Spleen (tissue), 11 donors: Measurements from ENCODE around the gene BAIAP2L1. TPM values are rescaled to one million over a fixed set of nuclear protein-coding genes. Genes with fewer than 3 reads are reported as not detected.

Experiments
- DNase-seq: peaks from one replicate; pipeline ENCODE4 v3.0.0-alpha.2; 2020
- H3K27ac ChIP-seq, 8 donors: fragments of 200-600 bp; sonication (generic) in 7 of 8; 1 replicate in 4 of 8; 2 replicates in 4 of 8; pipeline versions ENCODE4 v1.5.0 to v1.8.0; 2016 to 2021; ENCODE audit warnings: inconsistent platforms in 4 of 8, mild to moderate bottlenecking in 4 of 8, moderate library complexity in 1 of 8
- H3K27me3 ChIP-seq, 7 donors: fragments of 200-600 bp; sonication (generic) in 6 of 7; replicated peaks in 1 of 7; 1 replicate in 4 of 7; 2 replicates in 3 of 7; pipeline versions ENCODE4 v1.5.0 to v1.8.0; 2016 to 2021; ENCODE audit warnings: inconsistent platforms in 3 of 7, mild to moderate bottlenecking in 1 of 7
- H3K36me3 ChIP-seq, 6 donors: fragments of 200-600 bp; sonication (generic) in 5 of 6; 1 replicate in 4 of 6; 2 replicates in 2 of 6; pipeline versions ENCODE4 v1.5.0 to v1.8.0; 2016 to 2021; ENCODE audit warnings: inconsistent platforms in 2 of 6
- H3K4me1 ChIP-seq, 6 donors: fragments of 200-600 bp; sonication (generic) in 5 of 6; 1 replicate in 3 of 6; 2 replicates in 3 of 6; pipeline versions ENCODE4 v1.5.0 to v1.8.0; 2016 to 2021; ENCODE audit warnings: inconsistent platforms in 3 of 6
- H3K4me3 ChIP-seq, 8 donors: fragments of 200-600 bp; sonication (generic) in 7 of 8; 1 replicate in 4 of 8; 2 replicates in 4 of 8; pipeline versions ENCODE4 v1.5.0 to v1.8.0; 2016 to 2021; ENCODE audit warnings: inconsistent platforms in 4 of 8, mild to moderate bottlenecking in 4 of 8, moderate library complexity in 2 of 8
- H3K9me3 ChIP-seq, 8 donors: fragments of 200-600 bp; sonication (generic) in 7 of 8; 1 replicate in 4 of 8; 2 replicates in 4 of 8; pipeline versions ENCODE4 v1.5.0 to v1.8.0; 2016 to 2021; ENCODE audit warnings: inconsistent platforms in 4 of 8
- POLR2A ChIP-seq, 3 donors: fragments of 450-650 bp; IDR thresholded peaks; one replicate each; pipeline ENCODE4 v1.5.1; 2017; ENCODE audit warnings: antibody characterized with exemption in 3 of 3, mild to moderate bottlenecking in 1 of 3
- POLR2AphosphoS5 ChIP-seq, 3 donors: sonication (generic); formaldehyde crosslinking; IDR thresholded peaks; one replicate each; pipeline ENCODE4 v1.5.1; 2017; ENCODE audit warnings: antibody characterized with exemption in 3 of 3
- WGBS, 5 donors: extraction: QIAGEN DNeasy Blood & Tissue Kit in 3 of 5; methylation state at CpG; one replicate each; pipeline versions ENCODE4 v1.1.5 to v1.1.7; 2013 to 2018; 5-methylcytosine and 5-hydroxymethylcytosine counted together
- intact Hi-C: fragments of 100-400 bp; cut with DNase I; formaldehyde crosslinking; loops from one replicate; pipeline ENCODE4 v1.15.0; 2023; ENCODE audit warnings: low total_unique reads
- polyA plus RNA-seq, 3 donors: library from polyadenylated mRNA; stranded (reverse); fragments of 200-250 nt; gene quantifications; one replicate each; pipeline ENCODE4 v1.2.1, GENCODE V29; 2013
- total RNA-seq, 7 donors: library from RNA; depleted of rRNA in 3 of 7; stranded (reverse); fragments of >200 nt in 3 of 7; fragmentation: NEBNext Ultra II Directional in 4 of 7; extraction: Animal tissue kit (Norgen Biotek cat#: 25700) in 4 of 7; gene quantifications; one replicate each; pipeline versions ENCODE4 v1.1.0 to v1.2.1, GENCODE V29; 2016 to 2021
- TF ChIP-seq, protein P1 (sequence below), 11 experiments: fragments of 200-600 bp in 7 of 11; fragments of 450-650 bp in 4 of 11; sonication (generic) in 4 of 11; IDR thresholded peaks in 8 of 11; conservative IDR thresholded peaks in 3 of 11; 1 replicate in 7 of 11; 2 replicates in 4 of 11; pipeline versions ENCODE4 v1.4.0 to v1.8.0; 2016 to 2021; ENCODE audit warnings: antibody characterized with exemption in 11 of 11, inconsistent platforms in 4 of 11, mild to moderate bottlenecking in 1 of 11
- donor health status: healthy with polysubstance abuse.
- donor health status: DM: no; HTN: no; CAD: no; lungs with moderate emphysema.
- donor health status: DM: no; HTN: no; CAD: no.
- donor health status: Bipolar disorder and iron deficiency.
- donor health status: healthy.
- donor health status: DM: no; HTN: no; CAD: no.
- donor health status: DM: yes; HTN: yes; CAD: no.

The BAIAP2L1 gene
- total and polyA plus RNA-seq, 10 donors: 0.72 to 2.6 (median 1.5) TPM

DNA sequence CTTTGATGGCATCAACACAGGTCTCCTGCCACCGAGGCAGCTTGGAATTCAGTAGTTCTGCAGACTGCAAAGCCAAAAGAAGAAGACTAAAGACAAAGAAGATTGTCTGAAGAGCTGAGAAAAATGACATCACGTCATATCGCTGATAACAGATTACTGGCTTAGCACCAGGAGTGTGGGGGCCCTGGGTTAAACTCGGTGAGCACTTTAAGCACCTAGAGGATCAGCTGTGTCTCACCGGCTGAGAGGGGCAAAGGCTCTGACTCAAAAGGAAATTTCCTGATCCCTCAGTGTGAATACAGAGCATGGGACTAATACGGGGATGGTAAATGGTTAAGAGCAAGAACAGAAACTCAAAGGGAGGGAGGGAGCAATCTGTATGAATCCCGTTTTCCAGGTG is 88.7 kb downstream of the BAIAP2L1 start:
- H3K4me1 ChIP-seq: peaks cover 0 to 26% (median 8%) of the 10 kb centered on the region in 6 donors
- 71 to 90% (median 83%) methylated on average over 7 of the region's 7 CpGs for WGBS, 5 donors
- no peak overlapping the region for H3K4me3 ChIP-seq
- no peaks in the 10 kb centered on the region for H3K27me3 ChIP-seq
- intact Hi-C loops: no loop called here
- TF ChIP-seq POLR2AphosphoS5 (IDR thresholded peaks at IDR 0.05) (no peak), POLR2A (IDR thresholded peaks at IDR 0.05) (no peak)
- TF ChIP-seq, protein P1, sequence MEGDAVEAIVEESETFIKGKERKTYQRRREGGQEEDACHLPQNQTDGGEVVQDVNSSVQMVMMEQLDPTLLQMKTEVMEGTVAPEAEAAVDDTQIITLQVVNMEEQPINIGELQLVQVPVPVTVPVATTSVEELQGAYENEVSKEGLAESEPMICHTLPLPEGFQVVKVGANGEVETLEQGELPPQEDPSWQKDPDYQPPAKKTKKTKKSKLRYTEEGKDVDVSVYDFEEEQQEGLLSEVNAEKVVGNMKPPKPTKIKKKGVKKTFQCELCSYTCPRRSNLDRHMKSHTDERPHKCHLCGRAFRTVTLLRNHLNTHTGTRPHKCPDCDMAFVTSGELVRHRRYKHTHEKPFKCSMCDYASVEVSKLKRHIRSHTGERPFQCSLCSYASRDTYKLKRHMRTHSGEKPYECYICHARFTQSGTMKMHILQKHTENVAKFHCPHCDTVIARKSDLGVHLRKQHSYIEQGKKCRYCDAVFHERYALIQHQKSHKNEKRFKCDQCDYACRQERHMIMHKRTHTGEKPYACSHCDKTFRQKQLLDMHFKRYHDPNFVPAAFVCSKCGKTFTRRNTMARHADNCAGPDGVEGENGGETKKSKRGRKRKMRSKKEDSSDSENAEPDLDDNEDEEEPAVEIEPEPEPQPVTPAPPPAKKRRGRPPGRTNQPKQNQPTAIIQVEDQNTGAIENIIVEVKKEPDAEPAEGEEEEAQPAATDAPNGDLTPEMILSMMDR (IDR thresholded peaks at IDR 0.05 in 8 of 11, conservative IDR thresholded peaks at IDR 0.05 in 3 of 11): no peak
- peaks cover 2 to 47% (median 11%) of the 10 kb centered on the region in 6 donors for H3K36me3 ChIP-seq
- H3K27ac ChIP-seq: no peak overlapping the region
- no peak for DNase-seq
- H3K9me3 ChIP-seq: peaks cover 0 to 6% (median 0%) of the 10 kb centered on the region in 8 donors

DNA sequence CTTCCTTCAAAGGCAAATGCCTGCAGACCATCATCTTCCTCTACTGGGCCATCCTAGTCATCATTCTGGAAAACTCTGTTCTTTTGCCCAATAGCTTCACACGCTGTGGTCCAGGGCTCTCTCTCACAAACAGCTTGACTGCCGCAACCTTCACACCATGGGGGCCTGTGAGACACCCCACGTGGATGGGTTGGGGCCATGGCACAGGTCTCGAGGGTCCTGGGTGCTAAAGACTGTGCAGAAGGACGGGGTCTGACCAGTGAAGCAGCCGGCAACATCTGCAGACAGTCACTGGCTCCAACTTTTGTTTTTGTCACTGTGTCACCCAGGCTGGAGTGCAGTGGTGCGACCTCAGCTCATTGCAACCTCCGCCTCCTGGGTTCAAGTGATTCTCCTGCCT is 91.3 kb downstream of the BAIAP2L1 start:
- TF ChIP-seq POLR2A (IDR thresholded peaks at IDR 0.05): no peak
- TF ChIP-seq, protein P1 (IDR thresholded peaks at IDR 0.05 in 8 of 11, conservative IDR thresholded peaks at IDR 0.05 in 3 of 11): no peak
- no peak for TF ChIP-seq POLR2AphosphoS5 (IDR thresholded peaks at IDR 0.05)
- Histone ChIP-seq H3K36me3 (peaks cover 2 to 59% (median 14%) of the 10 kb centered on the region in 6 donors), H3K27me3 (no peaks in the 10 kb centered on the region), H3K27ac (no peak overlapping the region), H3K4me1 (peaks cover 0 to 14% (median 3%) of the 10 kb centered on the region in 6 donors), H3K4me3 (no peak overlapping the region), H3K9me3 (no peaks in the 10 kb centered on the region)
- 87 to 98% (median 97%) methylated on average over 6 to 8 of the region's 8 CpGs for WGBS, 5 donors
- intact Hi-C loops: no loop called here
- no peak for DNase-seq

DNA sequence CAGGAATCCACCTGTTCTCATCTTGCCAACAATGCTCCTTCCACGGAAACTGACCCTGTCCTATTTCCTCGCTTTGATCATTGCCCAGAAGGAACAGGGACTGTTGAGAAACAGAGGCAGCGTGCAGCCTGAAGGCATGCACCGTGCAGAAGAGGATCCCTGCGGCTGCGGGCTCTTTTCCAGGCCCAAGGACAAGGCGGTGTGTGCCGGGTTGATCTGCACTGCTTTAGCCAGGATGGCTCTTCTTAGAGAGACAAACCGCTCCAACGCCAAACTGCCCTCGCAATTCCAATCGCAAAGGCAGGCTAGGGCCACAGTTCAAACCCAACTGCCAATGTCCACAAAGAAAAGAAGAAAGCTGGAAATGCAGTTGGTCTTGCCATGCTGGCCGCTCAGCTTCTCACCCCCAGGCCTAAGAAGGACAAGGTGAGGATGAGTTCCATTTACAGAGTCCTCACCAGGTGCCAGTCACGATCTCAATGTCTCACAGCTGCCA is 92.9 kb downstream of the BAIAP2L1 start:
- peak; percentile 36 for DNase-seq
- intact Hi-C loops: no loop called here
- H3K27ac ChIP-seq: no peak overlapping the region
- no peaks in the 10 kb centered on the region for H3K4me1 ChIP-seq
- 94 to 97% (median 95%) methylated on average over 14 of the region's 14 CpGs for WGBS, 5 donors
- H3K9me3 ChIP-seq: no peaks in the 10 kb centered on the region
- H3K36me3 ChIP-seq: peaks cover 2 to 66% (median 14%) of the 10 kb centered on the region in 6 donors
- TF ChIP-seq POLR2AphosphoS5 (IDR thresholded peaks at IDR 0.05) (no peak), POLR2A (IDR thresholded peaks at IDR 0.05) (no peak)
- TF ChIP-seq, protein P1 (IDR thresholded peaks at IDR 0.05 in 8 of 11, conservative IDR thresholded peaks at IDR 0.05 in 3 of 11): no peak
- no peak overlapping the region for H3K4me3 ChIP-seq
- no peaks in the 10 kb centered on the region for H3K27me3 ChIP-seq

DNA sequence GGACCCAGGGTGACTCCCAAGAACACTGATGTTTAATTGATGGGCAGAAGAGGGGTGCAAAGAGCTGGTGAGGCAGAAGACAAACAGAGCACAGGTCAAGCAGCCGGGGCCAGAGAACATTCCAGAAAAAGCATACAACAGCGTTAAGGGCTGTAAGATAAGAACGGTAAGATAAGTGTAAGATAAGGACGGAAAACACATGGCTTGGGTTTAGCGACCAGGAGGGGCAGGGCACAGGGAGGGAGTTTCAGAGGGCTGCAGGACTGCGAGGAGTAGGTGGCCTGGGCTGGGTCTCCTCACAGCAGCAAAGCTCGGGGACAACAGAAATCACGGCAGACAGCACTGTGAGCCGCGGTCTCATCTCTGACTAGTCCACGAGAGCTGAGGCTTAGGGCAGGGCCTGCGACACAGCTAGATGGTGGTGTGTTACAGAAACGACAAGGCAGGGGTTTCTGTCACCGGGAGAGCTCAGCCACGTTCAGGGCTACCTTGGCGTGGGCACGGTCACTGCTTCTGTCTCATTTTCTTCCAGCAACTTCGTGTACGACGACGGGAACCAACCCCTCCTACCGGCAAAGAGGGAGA is 94.8 kb downstream of the BAIAP2L1 start:
- peak in 2 of 3 donors; percentile 29 to 37 for TF ChIP-seq POLR2AphosphoS5 (IDR thresholded peaks at IDR 0.05)
- TF ChIP-seq, protein P1 (IDR thresholded peaks at IDR 0.05 in 8 of 11, conservative IDR thresholded peaks at IDR 0.05 in 3 of 11): no peak
- intact Hi-C loops: no loop called here
- Histone ChIP-seq H3K4me3 (no peak overlapping the region), H3K4me1 (no peaks in the 10 kb centered on the region), H3K36me3 (peaks cover 2 to 71% (median 14%) of the 10 kb centered on the region in 6 donors), H3K27ac (no peak overlapping the region), H3K27me3 (no peaks in the 10 kb centered on the region), H3K9me3 (no peaks in the 10 kb centered on the region)
- 78 to 90% (median 89%) methylated on average over 18 to 22 of the region's 22 CpGs for WGBS, 5 donors
- peak; percentile 54 for DNase-seq
